SJSA1 (cell line): ENCODE results near the gene MYO3A. TPM values are rescaled to one million over a fixed set of nuclear protein-coding genes. Genes with fewer than 3 reads are reported as not detected.
A peak's percentile ranks its signal among the peaks of the same experiment; 100 is the strongest.

Experiments
- DNase-seq, 2 experiments: peaks; one replicate each; pipeline ENCODE4 v3.0.0-alpha.2; 2015 to 2020; ENCODE audit warnings: low spot score in 2 of 2, low read depth in 1 of 2
- H3K27ac ChIP-seq: fragments of 250-450 bp; sonication (Bioruptor Pico); 2 replicates; pipeline ENCODE4 v1.5.1; 2020; ENCODE audit warnings: mild to moderate bottlenecking, moderate library complexity
- H3K27me3 ChIP-seq: fragments of 250-450 bp; sonication (Bioruptor Pico); replicated peaks from 2 replicates; pipeline ENCODE4 v1.5.1; 2020; ENCODE audit warnings: mild to moderate bottlenecking, moderate library complexity
- H3K36me3 ChIP-seq: fragments of 250-450 bp; sonication (Bioruptor Pico); 2 replicates; pipeline ENCODE4 v1.5.1; 2020; ENCODE audit warnings: mild to moderate bottlenecking
- H3K4me1 ChIP-seq: fragments of 250-450 bp; sonication (Bioruptor Pico); replicated peaks from 2 replicates; pipeline ENCODE4 v1.6.1; 2021; ENCODE audit warnings: mild to moderate bottlenecking
- H3K4me3 ChIP-seq: fragments of 250-450 bp; sonication (Bioruptor Pico); 2 replicates; pipeline ENCODE4 v1.5.1; 2020; ENCODE audit warnings: mild to moderate bottlenecking
- H3K9me3 ChIP-seq: fragments of 250-450 bp; sonication (Bioruptor Pico); replicated peaks from 2 replicates; pipeline ENCODE4 v1.5.1; 2020; ENCODE audit warnings: mild to moderate bottlenecking
- total RNA-seq: library from RNA; depleted of rRNA; stranded (reverse); fragments of >200 nt; shearing (Covaris generic); gene quantifications from 2 replicates; pipeline ENCODE4 v1.2.3, GENCODE V29; 2014

MYO3A gene
- total RNA-seq, 1 experiment from 2014 or later, result not detected

- no peak overlapping the region for H3K4me3 ChIP-seq
- DNase-seq, result peak in 1 of 2 experiments; percentile 22
- H3K9me3 ChIP-seq, result no peaks in the 10 kb centered on the region
Observed at GRCh38 chr10:26243351-26243720, 309.3 kb downstream of the MYO3A start.

GRCh38 chr10:26249681-26250080 is 315.7 kb downstream of the MYO3A start:
- Histone ChIP-seq H3K4me1 (no peaks in the 10 kb centered on the region), H3K4me3 (no peak overlapping the region), H3K9me3 (no peaks in the 10 kb centered on the region), H3K27ac (no peak overlapping the region), H3K27me3 (no peaks in the 10 kb centered on the region), H3K36me3 (no peaks in the 10 kb centered on the region)
- DNase-seq, result no peak

More at GRCh38 chr10:26243351-26243720, 309.3 kb downstream of the MYO3A start:
- no peak overlapping the region for H3K27ac ChIP-seq
- H3K4me1 ChIP-seq, result no peaks in the 10 kb centered on the region
- H3K27me3 ChIP-seq, result no peaks in the 10 kb centered on the region
- H3K36me3 ChIP-seq, result no peaks in the 10 kb centered on the region

- no peak for DNase-seq
- H3K4me1 ChIP-seq, result no peaks in the 10 kb centered on the region
- H3K36me3 ChIP-seq, result no peaks in the 10 kb centered on the region
- H3K27ac ChIP-seq, result no peak overlapping the region
- H3K27me3 ChIP-seq, result no peaks in the 10 kb centered on the region
- no peak overlapping the region for H3K4me3 ChIP-seq
- H3K9me3 ChIP-seq, result no peaks in the 10 kb centered on the region
Observed at GRCh38 chr10:26251925-26252324, 317.9 kb downstream of the MYO3A start.

DNA sequence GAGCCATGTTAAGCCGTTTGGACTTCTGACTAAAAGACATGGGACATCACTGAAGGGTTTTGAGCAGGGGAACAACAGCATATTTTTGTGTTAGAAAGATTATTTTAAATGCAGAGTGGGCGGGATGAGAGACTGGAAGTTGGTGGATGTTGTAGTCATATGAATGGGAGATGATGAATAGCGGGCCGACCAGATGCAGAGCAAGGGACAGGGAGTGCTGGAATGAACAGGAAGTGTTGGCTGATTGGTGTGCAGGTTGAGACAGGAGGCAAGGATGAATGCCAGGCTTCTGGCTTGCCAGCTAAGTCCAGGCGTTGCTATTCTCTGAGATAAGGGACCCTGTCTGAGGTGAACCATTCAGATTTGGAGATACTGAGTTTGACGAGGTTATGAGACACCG is 320.6 kb downstream of the MYO3A start:
- no peak for DNase-seq
- Histone ChIP-seq H3K27ac (no peak overlapping the region), H3K9me3 (no peaks in the 10 kb centered on the region), H3K27me3 (no peaks in the 10 kb centered on the region), H3K4me1 (no peaks in the 10 kb centered on the region), H3K36me3 (no peaks in the 10 kb centered on the region), H3K4me3 (no peak overlapping the region)

DNA sequence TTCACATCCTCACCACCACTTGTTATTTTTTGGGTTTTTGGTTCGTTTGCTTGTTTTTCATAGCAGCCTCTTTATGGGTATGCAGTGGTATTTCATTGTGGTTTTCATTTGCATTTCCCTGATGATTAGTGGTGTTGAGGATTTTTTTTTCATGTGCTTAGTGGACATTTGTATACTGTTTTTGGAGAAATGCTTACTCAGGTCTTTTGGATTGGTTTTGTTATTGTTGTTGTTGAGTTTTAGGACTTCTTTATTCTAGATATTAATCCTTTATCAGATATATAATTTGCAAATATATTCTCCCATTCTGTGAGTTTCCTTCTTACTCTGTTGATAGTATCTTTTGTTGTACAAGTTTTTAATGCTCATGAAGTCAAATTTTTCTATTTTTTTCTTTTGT is 325.3 kb downstream of the MYO3A start:
- DNase-seq, result no peak
- Histone ChIP-seq H3K4me3 (no peak overlapping the region), H3K9me3 (no peaks in the 10 kb centered on the region), H3K27ac (no peak overlapping the region), H3K36me3 (no peaks in the 10 kb centered on the region), H3K4me1 (no peaks in the 10 kb centered on the region), H3K27me3 (peaks cover 4% of the 10 kb centered on the region; the same call in 1 of the 2 replicates)
